HL-60 (cell line): ENCODE data around the gene OR6K3.

ENCODE experiments used
- DNase-seq, 2 experiments: peaks; one replicate each; pipeline ENCODE4 v3.0.0-alpha.2; 2010 to 2020; ENCODE audit warnings: low read depth in 1 of 2, low spot score in 1 of 2
- H3K27ac ChIP-seq: fragments of 250-450 bp; sonication (Bioruptor Pico); replicated peaks from 2 replicates; pipeline ENCODE4 v1.5.1; 2020; ENCODE audit warnings: mild to moderate bottlenecking, moderate library complexity
- H3K27me3 ChIP-seq: fragments of 250-450 bp; sonication (Bioruptor Pico); 2 replicates; pipeline ENCODE4 v1.5.1; 2021; ENCODE audit warnings: mild to moderate bottlenecking, moderate library complexity; ENCODE audit not compliant: insufficient read depth, poor library complexity, severe bottlenecking
- H3K4me3 ChIP-seq: replicated peaks from 2 replicates; pipeline ENCODE4 v1.5.1; 2011; ENCODE audit warnings: mild to moderate bottlenecking, control low read depth, low read length; ENCODE audit not compliant: insufficient read depth
- GABPA ChIP-seq: IDR thresholded peaks from 2 replicates; pipeline ENCODE4 v1.6.1; 2012; ENCODE audit warnings: low read depth
- POLR2AphosphoS5 ChIP-seq: IDR thresholded peaks from 2 replicates; pipeline ENCODE4 v1.6.1; 2012; ENCODE audit warnings: low read depth
- REST ChIP-seq: IDR thresholded peaks from 2 replicates; pipeline ENCODE4 v1.6.1; 2012; ENCODE audit warnings: low read depth; ENCODE audit not compliant: insufficient replicate concordance
- SPI1 ChIP-seq: IDR thresholded peaks from 2 replicates; pipeline ENCODE4 v1.6.1; 2012; ENCODE audit warnings: low read depth, mild to moderate bottlenecking, borderline replicate concordance
- TF ChIP-seq, protein P1 (sequence below): IDR thresholded peaks from one replicate; pipeline ENCODE4 v1.5.1; 2011; ENCODE audit warnings: low read length, control low read depth, inconsistent platforms; ENCODE audit not compliant: insufficient read depth

Gene OR6K3

DNA sequence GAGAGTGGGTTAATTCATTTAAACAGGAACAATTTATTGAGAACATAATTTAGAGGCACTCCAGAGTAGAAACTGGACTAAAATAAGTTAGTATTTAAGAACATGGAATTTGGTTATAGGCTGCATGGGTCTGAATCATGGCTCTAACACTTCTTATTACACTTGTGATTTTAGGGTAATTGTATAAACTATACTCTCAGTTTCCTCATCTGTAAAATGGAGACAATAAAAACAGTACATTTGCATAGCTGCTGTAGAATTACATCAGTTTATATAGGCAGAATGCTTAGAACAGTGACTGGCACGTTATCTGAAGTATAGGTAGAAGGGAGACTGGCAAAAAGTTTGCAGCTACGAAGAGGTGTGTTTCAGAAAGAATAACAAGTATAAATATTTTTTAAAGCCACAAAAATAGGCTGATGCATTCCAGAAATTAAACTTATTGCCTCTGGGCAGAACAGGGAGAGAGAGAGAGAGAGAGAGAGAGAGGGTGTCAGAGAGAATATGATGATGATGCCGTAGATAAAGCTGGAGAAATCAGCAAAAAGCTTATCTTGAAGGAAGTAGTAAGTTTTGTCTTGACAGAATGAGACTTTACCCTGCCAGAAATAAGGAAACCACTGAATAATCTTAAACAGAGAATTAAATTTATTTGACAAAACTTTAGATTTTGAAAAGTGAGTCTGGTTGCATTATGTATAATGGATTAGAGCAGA is 8.1 kb upstream of the OR6K3 start:
- no peak for DNase-seq
- no peak for TF ChIP-seq POLR2AphosphoS5
- no peak for TF ChIP-seq REST
- TF ChIP-seq, protein P1, sequence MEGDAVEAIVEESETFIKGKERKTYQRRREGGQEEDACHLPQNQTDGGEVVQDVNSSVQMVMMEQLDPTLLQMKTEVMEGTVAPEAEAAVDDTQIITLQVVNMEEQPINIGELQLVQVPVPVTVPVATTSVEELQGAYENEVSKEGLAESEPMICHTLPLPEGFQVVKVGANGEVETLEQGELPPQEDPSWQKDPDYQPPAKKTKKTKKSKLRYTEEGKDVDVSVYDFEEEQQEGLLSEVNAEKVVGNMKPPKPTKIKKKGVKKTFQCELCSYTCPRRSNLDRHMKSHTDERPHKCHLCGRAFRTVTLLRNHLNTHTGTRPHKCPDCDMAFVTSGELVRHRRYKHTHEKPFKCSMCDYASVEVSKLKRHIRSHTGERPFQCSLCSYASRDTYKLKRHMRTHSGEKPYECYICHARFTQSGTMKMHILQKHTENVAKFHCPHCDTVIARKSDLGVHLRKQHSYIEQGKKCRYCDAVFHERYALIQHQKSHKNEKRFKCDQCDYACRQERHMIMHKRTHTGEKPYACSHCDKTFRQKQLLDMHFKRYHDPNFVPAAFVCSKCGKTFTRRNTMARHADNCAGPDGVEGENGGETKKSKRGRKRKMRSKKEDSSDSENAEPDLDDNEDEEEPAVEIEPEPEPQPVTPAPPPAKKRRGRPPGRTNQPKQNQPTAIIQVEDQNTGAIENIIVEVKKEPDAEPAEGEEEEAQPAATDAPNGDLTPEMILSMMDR: no peak
- no peak for TF ChIP-seq GABPA
- no peak for TF ChIP-seq SPI1

GRCh38 chr1:158724442-158724841 is 3.9 kb upstream of the OR6K3 start:
- Histone ChIP-seq H3K27ac (no peak overlapping the region), H3K27me3 (no peaks in the 10 kb centered on the region), H3K4me3 (no peak overlapping the region)
- no peak for TF ChIP-seq POLR2AphosphoS5
- no peak for TF ChIP-seq REST
- TF ChIP-seq, protein P1: no peak
- no peak for TF ChIP-seq SPI1
- DNase-seq: no peak

More for the DNA sequence above, 8.1 kb upstream of the OR6K3 start:
- H3K4me3 ChIP-seq: no peak overlapping the region
- no peaks in the 10 kb centered on the region for H3K27me3 ChIP-seq
- H3K27ac ChIP-seq: no peak overlapping the region

- TF ChIP-seq SPI1: no peak
- TF ChIP-seq GABPA: no peak
- TF ChIP-seq, protein P1: no peak
- TF ChIP-seq REST: no peak
- no peak for TF ChIP-seq POLR2AphosphoS5
- Histone ChIP-seq H3K27ac (no peak overlapping the region), H3K4me3 (no peak overlapping the region), H3K27me3 (no peaks in the 10 kb centered on the region)
- no peak for DNase-seq
These were observed 856 bp downstream of the OR6K3 start for GRCh38 chr1:158719664-158720063.
